Natural killer cell (primary cell): ENCODE measurements around the gene LYPD6B. TPM values are rescaled to one million over a fixed set of nuclear protein-coding genes. Genes with fewer than 3 reads are reported as not detected.

Source experiments
- ATAC-seq, 3 donors: fragments of 150-1000 bp in 2 of 3; fragments of 200-7000 bp in 1 of 3; cut with Tn5 transposase; 1 replicate in 1 of 3; 2 replicates in 2 of 3; pipeline ENCODE4 v1.10.0; 2021; ENCODE audit warnings: mild to moderate bottlenecking in 2 of 3, moderate library complexity in 2 of 3
- DNase-seq, 2 donors: peaks; one replicate each; pipeline versions ENCODE4 v3.0.0 to v3.0.0-alpha.2; 2013 to 2021; ENCODE audit warnings: mixed read lengths in 1 of 2
- H3K27ac ChIP-seq: one replicate; pipeline ENCODE4 v1.5.1; 2013; ENCODE audit warnings: mild to moderate bottlenecking, low read length
- H3K27me3 ChIP-seq: one replicate; pipeline ENCODE4 v1.6.1; 2013; ENCODE audit warnings: low read length; ENCODE audit not compliant: control insufficient read depth, insufficient read depth
- H3K36me3 ChIP-seq: one replicate; pipeline ENCODE4 v1.6.1; 2013; ENCODE audit warnings: low read length; ENCODE audit not compliant: control insufficient read depth, insufficient read depth
- H3K4me1 ChIP-seq: one replicate; pipeline ENCODE4 v1.6.1; 2013; ENCODE audit warnings: low read length; ENCODE audit not compliant: control insufficient read depth, insufficient read depth
- H3K4me3 ChIP-seq: one replicate; pipeline ENCODE4 v1.5.1; 2013; ENCODE audit warnings: low read length
- H3K9me3 ChIP-seq: one replicate; pipeline ENCODE4 v1.6.1; 2013; ENCODE audit warnings: low read length; ENCODE audit not compliant: control insufficient read depth, insufficient read depth
- H3K27ac Mint-ChIP-seq, 2 donors: one replicate each; pipeline ENCODE4 v1.8.0; 2022; ENCODE audit warnings: mild to moderate bottlenecking in 2 of 2, mixed read lengths in 2 of 2, moderate library complexity in 1 of 2
- H3K27me3 Mint-ChIP-seq, 2 donors: one replicate each; pipeline ENCODE4 v1.8.0; 2022; ENCODE audit warnings: low read depth in 2 of 2, mixed read lengths in 2 of 2
- H3K36me3 Mint-ChIP-seq: one replicate; pipeline ENCODE4 v1.8.0; 2022; ENCODE audit warnings: mixed read lengths
- H3K4me1 Mint-ChIP-seq, 2 donors: one replicate each; pipeline ENCODE4 v1.8.0; 2022; ENCODE audit warnings: mixed read lengths in 2 of 2
- H3K4me3 Mint-ChIP-seq: one replicate; pipeline ENCODE4 v1.8.0; 2022; ENCODE audit warnings: mild to moderate bottlenecking, moderate library complexity, mixed read lengths
- H3K9me3 Mint-ChIP-seq, 2 donors: one replicate each; pipeline ENCODE4 v1.8.0; 2022; ENCODE audit warnings: mixed read lengths in 2 of 2
- WGBS: methylation state at CpG from one replicate; pipeline ENCODE4 v1.1.7; 2013; ENCODE audit warnings: missing lambda C conversion rate; ENCODE audit not compliant: insufficient coverage; 5-methylcytosine and 5-hydroxymethylcytosine counted together
- intact Hi-C: fragments of 100-400 bp; cut with micrococcal nuclease; formaldehyde crosslinking; loops from one replicate; pipeline ENCODE4 v1.14.2; 2022
- total RNA-seq, 4 donors: library from RNA; stranded (reverse); fragments of 120-200 nt in 1 of 4; gene quantifications; one replicate each; pipeline versions ENCODE4 v1.2.3 to v1.2.4, GENCODE V29; 2013 to 2022
- TF ChIP-seq, protein P1 (sequence below): fragments of 200-600 bp; IDR thresholded peaks from one replicate; pipeline ENCODE4 v1.8.0; 2022; ENCODE audit warnings: antibody characterized with exemption

LYPD6B gene
- total RNA-seq, 3 donors from 2014 or later (not counting 1 experiment from before 2014, with no cell fraction given): not detected

DNA sequence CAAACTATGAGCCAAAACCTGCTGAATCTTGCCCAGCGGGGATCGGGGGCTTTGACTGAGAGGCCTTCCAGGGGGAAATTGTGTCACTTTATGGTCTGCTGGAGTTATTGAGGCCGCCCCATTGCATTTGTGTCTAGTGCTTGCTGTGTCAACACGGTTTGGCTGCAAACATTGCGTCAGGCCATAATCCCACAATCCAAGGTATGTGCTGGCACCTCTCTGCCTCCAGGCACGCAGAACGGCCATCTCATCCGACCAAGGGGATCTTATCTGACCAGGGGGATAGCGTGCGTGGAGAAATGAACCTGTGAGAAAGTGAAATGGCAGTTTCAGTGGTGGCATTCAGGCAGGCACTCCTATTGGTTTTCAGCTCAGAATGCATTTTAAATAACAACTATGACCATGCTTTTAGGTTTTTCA lies 18.1 kb upstream of the LYPD6B start:
- H3K4me1 Mint-ChIP-seq: peaks cover 8 to 10% of the 10 kb centered on the region in 2 donors

DNA sequence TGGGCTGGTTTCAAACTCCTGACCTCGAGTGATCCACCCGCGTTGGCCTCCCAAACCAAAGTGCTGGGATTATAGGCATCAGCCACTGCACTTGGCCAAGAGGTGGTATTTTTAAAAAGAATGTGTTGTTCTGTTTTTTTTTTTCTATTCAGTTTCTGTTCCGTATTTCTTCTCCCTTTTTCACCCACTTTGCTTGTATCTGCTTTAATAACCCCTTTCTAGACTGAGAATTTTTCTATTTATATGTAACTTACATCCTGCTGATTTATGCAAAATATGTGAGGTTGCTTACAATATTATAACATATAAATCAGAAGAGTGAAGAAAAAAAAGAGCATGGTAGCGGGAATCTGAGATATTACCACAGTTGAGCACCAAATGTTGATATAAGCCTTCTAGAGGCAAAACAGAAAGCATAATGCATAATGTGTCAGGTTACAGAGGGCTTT lies 17.2 kb upstream of the LYPD6B start:
- no peak overlapping the region for H3K27ac Mint-ChIP-seq
- no peak for DNase-seq
- no peaks in the 10 kb centered on the region for H3K36me3 Mint-ChIP-seq
- peaks cover 4% of the 10 kb centered on the region for H3K4me1 ChIP-seq
- peaks cover 20 to 23% of the 10 kb centered on the region in 2 donors for H3K27me3 Mint-ChIP-seq
- 72% methylated on average over 4 of the region's 5 CpGs for WGBS
- H3K9me3 ChIP-seq: no peaks in the 10 kb centered on the region
- H3K4me3 Mint-ChIP-seq: no peak overlapping the region
- peaks cover 8 to 10% of the 10 kb centered on the region in 2 donors for H3K4me1 Mint-ChIP-seq
- H3K9me3 Mint-ChIP-seq: no peaks in the 10 kb centered on the region
- ATAC-seq: no peak
- no peak overlapping the region for H3K4me3 ChIP-seq
- H3K27ac ChIP-seq: peak overlapping the region; percentile 31
- H3K36me3 ChIP-seq: no peaks in the 10 kb centered on the region
- intact Hi-C loops: no loop called here
- H3K27me3 ChIP-seq: no peaks in the 10 kb centered on the region
- TF ChIP-seq, protein P1, sequence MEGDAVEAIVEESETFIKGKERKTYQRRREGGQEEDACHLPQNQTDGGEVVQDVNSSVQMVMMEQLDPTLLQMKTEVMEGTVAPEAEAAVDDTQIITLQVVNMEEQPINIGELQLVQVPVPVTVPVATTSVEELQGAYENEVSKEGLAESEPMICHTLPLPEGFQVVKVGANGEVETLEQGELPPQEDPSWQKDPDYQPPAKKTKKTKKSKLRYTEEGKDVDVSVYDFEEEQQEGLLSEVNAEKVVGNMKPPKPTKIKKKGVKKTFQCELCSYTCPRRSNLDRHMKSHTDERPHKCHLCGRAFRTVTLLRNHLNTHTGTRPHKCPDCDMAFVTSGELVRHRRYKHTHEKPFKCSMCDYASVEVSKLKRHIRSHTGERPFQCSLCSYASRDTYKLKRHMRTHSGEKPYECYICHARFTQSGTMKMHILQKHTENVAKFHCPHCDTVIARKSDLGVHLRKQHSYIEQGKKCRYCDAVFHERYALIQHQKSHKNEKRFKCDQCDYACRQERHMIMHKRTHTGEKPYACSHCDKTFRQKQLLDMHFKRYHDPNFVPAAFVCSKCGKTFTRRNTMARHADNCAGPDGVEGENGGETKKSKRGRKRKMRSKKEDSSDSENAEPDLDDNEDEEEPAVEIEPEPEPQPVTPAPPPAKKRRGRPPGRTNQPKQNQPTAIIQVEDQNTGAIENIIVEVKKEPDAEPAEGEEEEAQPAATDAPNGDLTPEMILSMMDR: no peak

More for the DNA sequence above, 18.1 kb upstream of the LYPD6B start:
- ATAC-seq (no peak), DNase-seq (no peak)
- Mint-ChIP-seq H3K4me3 (no peak overlapping the region), H3K27me3 (peaks cover 20 to 21% of the 10 kb centered on the region in 2 donors), H3K27ac (no peak overlapping the region), H3K36me3 (no peaks in the 10 kb centered on the region), H3K9me3 (no peaks in the 10 kb centered on the region)
- Histone ChIP-seq H3K27me3 (no peaks in the 10 kb centered on the region), H3K36me3 (no peaks in the 10 kb centered on the region), H3K27ac (no peak overlapping the region), H3K4me3 (no peak overlapping the region), H3K9me3 (no peaks in the 10 kb centered on the region), H3K4me1 (peaks cover 4% of the 10 kb centered on the region)
- intact Hi-C loops: no loop called here
- WGBS: 93% methylated on average over 10 of the region's 10 CpGs
- TF ChIP-seq, protein P1: no peak

DNA sequence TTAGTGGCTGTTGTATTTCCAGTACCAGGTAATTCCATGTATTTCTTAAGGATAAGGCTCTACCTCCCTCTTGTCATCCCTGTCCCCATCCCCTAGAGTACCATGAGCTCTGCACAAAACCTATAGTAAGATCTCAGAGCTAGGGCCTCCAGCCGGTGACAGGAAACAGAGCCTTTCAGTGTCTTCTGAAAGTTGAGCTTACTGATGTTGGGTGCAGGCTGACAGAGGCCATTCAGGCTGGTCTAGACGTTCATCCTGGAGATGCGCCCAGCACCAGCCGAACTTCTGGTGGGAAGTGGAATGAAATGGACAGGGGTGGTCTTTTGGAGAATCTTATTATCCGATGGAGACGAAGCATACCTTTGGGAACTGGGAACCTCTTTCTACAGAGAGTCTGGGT lies 16.7 kb upstream of the LYPD6B start:
- TF ChIP-seq, protein P1: no peak
- intact Hi-C loops: no loop called here
- Mint-ChIP-seq H3K27me3 (peaks cover 19 to 23% of the 10 kb centered on the region in 2 donors), H3K27ac (no peak overlapping the region), H3K4me3 (no peak overlapping the region), H3K36me3 (no peaks in the 10 kb centered on the region), H3K9me3 (no peaks in the 10 kb centered on the region), H3K4me1 (peaks cover 8% of the 10 kb centered on the region in 2 donors)
- no peak for ATAC-seq
- no peaks in the 10 kb centered on the region for H3K9me3 ChIP-seq
- WGBS: 79% methylated on average over 6 of the region's 6 CpGs
- H3K4me1 ChIP-seq: peaks cover 4% of the 10 kb centered on the region
- H3K27me3 ChIP-seq: no peaks in the 10 kb centered on the region
- no peaks in the 10 kb centered on the region for H3K36me3 ChIP-seq
- H3K27ac ChIP-seq: peak overlapping the region; percentile 31
- H3K4me3 ChIP-seq: no peak overlapping the region
- DNase-seq: no peak

DNA sequence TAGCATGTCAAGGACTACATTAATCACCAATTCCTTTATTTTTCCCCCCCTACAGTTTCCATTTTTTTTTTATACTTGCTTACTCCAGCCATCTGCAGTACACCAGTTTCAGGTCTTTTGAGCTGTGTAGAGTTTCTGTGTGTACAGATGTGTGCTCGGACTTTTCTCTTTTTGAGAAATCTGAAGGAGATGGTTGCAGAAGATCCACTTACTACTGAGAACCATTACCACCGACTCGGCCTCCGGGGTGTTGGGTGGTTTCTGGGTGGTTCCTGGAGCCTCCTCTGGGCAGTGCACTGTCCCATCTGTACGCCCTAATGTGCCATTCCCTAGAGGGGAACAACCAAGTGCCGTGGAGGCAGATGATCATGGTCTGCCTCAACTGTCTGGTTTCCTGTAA lies 15.4 kb upstream of the LYPD6B start:
- Histone ChIP-seq H3K4me1 (peaks cover 4% of the 10 kb centered on the region), H3K36me3 (no peaks in the 10 kb centered on the region), H3K27me3 (no peaks in the 10 kb centered on the region), H3K9me3 (no peaks in the 10 kb centered on the region), H3K4me3 (no peak overlapping the region), H3K27ac (no peak overlapping the region)
- Mint-ChIP-seq H3K9me3 (no peaks in the 10 kb centered on the region), H3K4me1 (no peaks in the 10 kb centered on the region), H3K4me3 (no peak overlapping the region), H3K27ac (no peak overlapping the region), H3K27me3 (peaks cover 13 to 17% of the 10 kb centered on the region in 2 donors), H3K36me3 (no peaks in the 10 kb centered on the region)
- ATAC-seq (no peak), DNase-seq (no peak)
- intact Hi-C loops: no loop called here
- WGBS: 81% methylated on average over 6 of the region's 6 CpGs
- TF ChIP-seq, protein P1: no peak
